ENCODE measurements around the gene WWOX. TPM values are rescaled to one million over a fixed set of nuclear protein-coding genes. Genes with fewer than 3 reads are reported as not detected.
A peak's percentile ranks its signal among the peaks of the same experiment; 100 is the strongest.

Gene WWOX
- total and polyA plus RNA-seq, 4 donors: 5.4 to 61.5 (median 18.4) TPM

GRCh38 chr16:78200023-78200389, 100.6 kb downstream of the WWOX start:
- H3K9ac ChIP-seq (ENCODE audit: insufficient read depth in 1 of 2, low read length in 2 of 2): no peak overlapping the region
- H3K4me1 ChIP-seq (ENCODE audit: control insufficient read depth in 5 of 5, insufficient read depth in 5 of 5, low read length in 5 of 5): peaks cover 0 to 36% (median 19%) of the 10 kb centered on the region in 5 donors
- ATAC-seq (ENCODE audit: insufficient read depth, low FRiP score): no peak
- no peak overlapping the region for H3K4me3 ChIP-seq
- H3K27ac ChIP-seq (ENCODE audit: low read depth in 1 of 2, low read length in 1 of 2): no peak overlapping the region
- H3K36me3 ChIP-seq (ENCODE audit: control insufficient read depth in 4 of 4, insufficient read depth in 4 of 4, low read length in 4 of 4): peaks cover 0 to 2% (median 0%) of the 10 kb centered on the region in 4 donors
- DNase-seq: no peak
- no peak for TF ChIP-seq CTCF (IDR thresholded peaks at IDR 0.05; ENCODE audit: control extremely low read depth, extremely low read depth)
- H3K9me3 ChIP-seq (ENCODE audit: control insufficient read depth in 4 of 4, insufficient read depth in 3 of 4, low read length in 3 of 4): peaks cover 0 to 2% (median 0%) of the 10 kb centered on the region in 4 donors
- no peaks in the 10 kb centered on the region for H3K27me3 ChIP-seq (ENCODE audit: control insufficient read depth in 3 of 3, insufficient read depth in 3 of 3, low read length in 2 of 3)
- 83 to 95% methylated on average over 7 of the region's 7 CpGs for WGBS, 2 donors

GRCh38 chr16:78200623-78201096, 101.2 kb downstream of the WWOX start:
- TF ChIP-seq CTCF (IDR thresholded peaks at IDR 0.05; ENCODE audit: control extremely low read depth, extremely low read depth): no peak
- WGBS, 2 donors: 57 to 77% methylated on average over 6 of the region's 6 CpGs
- Histone ChIP-seq H3K9ac (ENCODE audit: insufficient read depth in 1 of 2, low read length in 2 of 2) (no peak overlapping the region), H3K9me3 (ENCODE audit: control insufficient read depth in 4 of 4, insufficient read depth in 3 of 4, low read length in 3 of 4) (peaks cover 0 to 2% (median 0%) of the 10 kb centered on the region in 4 donors), H3K27me3 (ENCODE audit: control insufficient read depth in 3 of 3, insufficient read depth in 3 of 3, low read length in 2 of 3) (no peaks in the 10 kb centered on the region), H3K27ac (ENCODE audit: low read depth in 1 of 2, low read length in 1 of 2) (no peak overlapping the region), H3K4me3 (no peak overlapping the region), H3K36me3 (ENCODE audit: control insufficient read depth in 4 of 4, insufficient read depth in 4 of 4, low read length in 4 of 4) (peaks cover 0 to 2% (median 0%) of the 10 kb centered on the region in 4 donors), H3K4me1 (ENCODE audit: control insufficient read depth in 5 of 5, insufficient read depth in 5 of 5, low read length in 5 of 5) (peaks cover 0 to 30% (median 13%) of the 10 kb centered on the region in 5 donors)
- no peak for DNase-seq
- peak; percentile 47 for ATAC-seq (ENCODE audit: insufficient read depth, low FRiP score)

GRCh38 chr16:78205506-78205905, 106.1 kb downstream of the WWOX start:
- WGBS, 2 donors: 82 to 92% methylated on average over 3 of the region's 3 CpGs

More at GRCh38 chr16:78205506-78205905, 106.1 kb downstream of the WWOX start:
- DNase-seq: no peak
- H3K4me1 ChIP-seq (ENCODE audit: control insufficient read depth in 5 of 5, insufficient read depth in 5 of 5, low read length in 5 of 5): peaks cover 0 to 29% (median 5%) of the 10 kb centered on the region in 5 donors
- no peak overlapping the region for H3K27ac ChIP-seq (ENCODE audit: low read depth in 1 of 2, low read length in 1 of 2)
- H3K36me3 ChIP-seq (ENCODE audit: control insufficient read depth in 4 of 4, insufficient read depth in 4 of 4, low read length in 4 of 4): peaks cover 0 to 2% (median 0%) of the 10 kb centered on the region in 4 donors
- ATAC-seq (ENCODE audit: insufficient read depth, low FRiP score): no peak
- no peak overlapping the region for H3K9ac ChIP-seq (ENCODE audit: insufficient read depth in 1 of 2, low read length in 2 of 2)
- no peak for TF ChIP-seq CTCF (IDR thresholded peaks at IDR 0.05; ENCODE audit: control extremely low read depth, extremely low read depth)
- H3K9me3 ChIP-seq (ENCODE audit: control insufficient read depth in 4 of 4, insufficient read depth in 3 of 4, low read length in 3 of 4): peaks cover 0 to 2% (median 0%) of the 10 kb centered on the region in 4 donors
- no peaks in the 10 kb centered on the region for H3K27me3 ChIP-seq (ENCODE audit: control insufficient read depth in 3 of 3, insufficient read depth in 3 of 3, low read length in 2 of 3)
- H3K4me3 ChIP-seq: no peak overlapping the region
